ENCODE data around the gene CLNK. TPM values are rescaled to one million over a fixed set of nuclear protein-coding genes. Genes with fewer than 3 reads are reported as not detected.

Gene CLNK
- total RNA-seq, 4 donors from 2014 or later, result 0.17 to 1.3 (median 0.45) TPM; not detected in 1

- intact Hi-C loops (cut with DNase I; ENCODE audit: low total_unique reads), result no loop called here
- DNase-seq (ENCODE audit: low spot score in 2 of 2), result no peak
- 44 to 63% methylated on average over 3 of the region's 3 CpGs for WGBS, 2 donors
- TF ChIP-seq POLR2A (IDR thresholded peaks at IDR 0.05), result no peak
- TF ChIP-seq CTCF (IDR thresholded peaks at IDR 0.05), result no peak
- H3K4me3 ChIP-seq (ENCODE audit: low read depth, poor library complexity, severe bottlenecking), result no peak overlapping the region
These were observed 16.6 kb upstream of the CLNK start for GRCh38 chr4:10701161-10701560.

DNA sequence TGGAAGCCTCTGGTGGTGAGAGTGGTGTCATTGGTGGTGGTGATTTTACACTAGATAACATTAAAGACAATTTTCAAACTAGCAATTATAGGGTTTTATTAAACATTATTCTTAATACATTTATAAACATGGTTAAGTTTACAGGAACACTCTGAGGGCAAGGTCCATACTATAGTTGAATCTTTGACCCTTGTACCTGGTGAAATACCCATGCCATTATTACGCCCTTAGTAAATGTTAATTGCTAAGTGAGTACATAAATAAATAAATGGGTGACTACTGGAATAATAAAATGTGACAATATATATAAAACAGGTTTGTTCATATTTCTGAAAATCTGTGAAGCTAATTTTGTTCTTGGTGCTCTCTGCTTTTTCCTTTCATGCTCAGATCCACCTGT, 13.6 kb upstream of the CLNK start:
- TF ChIP-seq CTCF (IDR thresholded peaks at IDR 0.05), result no peak
- TF ChIP-seq POLR2A (IDR thresholded peaks at IDR 0.05), result no peak
- WGBS, 2 donors, result 88 to 94% methylated on average over 1 of the region's 1 CpG
- intact Hi-C loops (cut with DNase I; ENCODE audit: low total_unique reads), result no loop called here
- no peak overlapping the region for H3K4me3 ChIP-seq (ENCODE audit: low read depth, poor library complexity, severe bottlenecking)
- DNase-seq (ENCODE audit: low spot score in 2 of 2), result no peak

DNA sequence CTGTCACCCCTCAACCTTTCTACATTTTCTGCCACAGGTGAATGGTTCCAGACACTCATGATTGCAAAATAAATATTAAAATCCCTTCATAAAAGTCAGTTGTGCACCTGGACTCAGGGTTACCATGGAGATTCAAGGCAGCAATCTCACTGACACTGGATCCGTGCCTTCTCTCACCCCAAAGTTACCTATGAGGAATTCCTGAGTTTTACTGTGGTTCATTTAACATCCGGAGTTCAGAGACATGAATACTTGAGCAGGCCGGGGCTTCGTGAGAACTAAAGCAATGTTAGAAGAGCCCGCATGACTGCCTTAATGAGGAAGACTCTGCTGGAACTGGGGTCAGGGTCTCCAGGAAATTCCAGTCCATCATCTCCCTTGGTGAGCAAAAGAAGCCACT, 12.5 kb upstream of the CLNK start:
- TF ChIP-seq POLR2A (IDR thresholded peaks at IDR 0.05) (no peak), CTCF (IDR thresholded peaks at IDR 0.05) (no peak)
- intact Hi-C loops (cut with DNase I; ENCODE audit: low total_unique reads), result no loop called here
- 81 to 82% methylated on average over 5 of the region's 5 CpGs for WGBS, 2 donors
- H3K4me3 ChIP-seq (ENCODE audit: low read depth, poor library complexity, severe bottlenecking), result no peak overlapping the region
- DNase-seq (ENCODE audit: low spot score in 2 of 2), result no peak

- TF ChIP-seq CTCF (IDR thresholded peaks at IDR 0.05) (no peak), POLR2A (IDR thresholded peaks at IDR 0.05) (no peak)
- intact Hi-C loops (cut with DNase I; ENCODE audit: low total_unique reads), result no loop called here
- DNase-seq (ENCODE audit: low spot score in 2 of 2), result no peak
- WGBS, 2 donors, result 93% methylated on average over 4 of the region's 4 CpGs
- H3K4me3 ChIP-seq (ENCODE audit: low read depth, poor library complexity, severe bottlenecking), result no peak overlapping the region
These were observed 11.7 kb upstream of the CLNK start for GRCh38 chr4:10696253-10696652.

DNA sequence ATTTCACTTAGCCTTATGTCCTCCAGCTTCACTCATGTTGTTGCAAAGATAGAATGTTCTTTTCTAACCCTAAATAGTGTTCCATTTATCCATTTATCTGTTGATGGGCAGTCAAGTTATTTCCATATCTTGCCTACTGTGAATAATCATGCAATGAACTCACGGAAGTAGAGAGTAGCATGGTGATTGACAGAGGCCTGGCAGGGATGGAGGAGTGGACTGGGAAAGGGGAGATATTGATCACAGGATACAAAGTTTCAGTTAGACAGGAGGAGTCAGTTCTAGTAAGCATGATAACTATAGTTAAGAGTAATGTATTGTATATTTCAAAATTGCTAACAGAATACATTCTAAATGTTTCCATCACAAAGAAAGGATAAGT, 10.3 kb upstream of the CLNK start:
- intact Hi-C loops (cut with DNase I; ENCODE audit: low total_unique reads), result no loop called here
- no peak overlapping the region for H3K4me3 ChIP-seq (ENCODE audit: low read depth, poor library complexity, severe bottlenecking)
- TF ChIP-seq POLR2A (IDR thresholded peaks at IDR 0.05), result no peak
- no peak for DNase-seq (ENCODE audit: low spot score in 2 of 2)
- 76 to 84% methylated on average over 1 of the region's 1 CpG for WGBS, 2 donors

- 65 to 67% methylated on average over 6 of the region's 6 CpGs for WGBS, 2 donors
- no peak for DNase-seq (ENCODE audit: low spot score in 2 of 2)
- H3K4me3 ChIP-seq (ENCODE audit: low read depth, poor library complexity, severe bottlenecking), result no peak overlapping the region
- no peak for TF ChIP-seq CTCF (IDR thresholded peaks at IDR 0.05)
- TF ChIP-seq POLR2A (IDR thresholded peaks at IDR 0.05), result no peak
- intact Hi-C loops (cut with DNase I; ENCODE audit: low total_unique reads), result no loop called here
These were observed 9.7 kb upstream of the CLNK start for GRCh38 chr4:10694151-10694827.

Data from lower leg skin (tissue), 4 donors.